ENCODE measurements around the gene GPHA2.

The GPHA2 gene

GRCh38 chr11:64929625-64930024, 6.1 kb downstream of the GPHA2 start:
- no peak for DNase-seq

- no peak for DNase-seq
These were observed 6.7 kb downstream of the GPHA2 start for GRCh38 chr11:64928957-64929356.

DNA sequence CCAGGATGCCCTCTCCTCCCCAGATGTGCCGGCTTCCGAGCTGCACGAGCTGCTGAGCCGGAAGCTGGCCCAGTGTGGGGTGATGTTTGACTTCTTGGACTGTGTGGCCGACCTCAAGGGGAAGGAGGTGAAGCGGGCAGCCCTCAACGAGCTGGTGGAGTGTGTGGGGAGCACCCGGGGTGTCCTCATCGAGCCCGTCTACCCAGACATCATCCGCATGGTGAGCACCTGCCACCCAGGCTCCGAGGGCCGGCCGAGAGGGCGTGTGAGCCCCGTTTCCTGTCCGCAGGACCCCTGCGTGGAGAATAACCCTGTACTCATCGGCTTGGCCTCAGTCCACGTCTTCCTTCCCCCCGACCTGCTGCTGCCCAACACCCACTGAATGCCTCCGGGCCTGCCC, 9.0 kb downstream of the GPHA2 start:
- DNase-seq: no peak

DNA sequence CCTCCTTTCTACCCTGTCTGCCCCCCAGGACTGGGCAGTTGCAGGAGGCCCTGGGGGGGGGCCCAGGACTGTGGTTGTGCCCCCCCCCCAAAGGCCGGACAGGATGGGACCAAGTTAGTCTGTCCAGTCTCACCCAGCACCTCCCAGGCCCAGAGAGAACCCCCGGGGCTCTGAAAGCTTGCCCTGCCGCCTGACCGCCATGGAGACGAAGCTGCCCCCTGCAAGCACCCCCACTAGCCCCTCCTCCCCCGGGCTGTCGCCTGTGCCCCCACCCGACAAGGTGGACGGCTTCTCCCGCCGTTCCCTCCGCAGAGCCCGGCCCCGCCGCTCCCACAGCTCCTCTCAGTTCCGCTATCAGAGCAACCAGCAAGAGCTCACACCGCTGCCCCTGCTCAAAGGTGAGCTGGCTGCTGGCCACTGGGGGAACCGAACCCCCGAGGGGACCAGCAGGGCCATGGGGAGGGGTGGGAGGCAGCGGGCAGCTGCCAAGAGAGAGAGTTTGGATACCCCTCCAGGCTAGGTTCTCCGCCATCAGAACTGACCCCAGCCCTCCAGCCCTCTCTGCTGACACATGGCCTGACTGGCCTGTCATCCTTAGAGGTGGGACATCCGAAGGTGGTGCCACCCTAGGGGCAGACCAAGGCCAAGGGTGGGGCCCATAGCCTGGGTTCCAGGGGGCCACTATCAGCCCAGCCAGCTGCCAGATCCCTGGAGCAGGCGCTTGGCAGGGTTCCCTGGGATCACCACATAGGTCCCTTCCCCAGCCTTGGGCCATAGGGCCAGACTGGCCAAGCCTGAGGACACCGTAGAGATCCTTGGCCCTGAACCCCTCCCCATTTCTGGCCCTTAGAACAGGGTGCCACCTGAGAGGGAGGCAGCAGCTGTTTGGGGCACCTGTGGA, 9.9 kb downstream of the GPHA2 start:
- no peak for DNase-seq

- peak; percentile 54 for DNase-seq
These were observed 10.8 kb downstream of the GPHA2 start for GRCh38 chr11:64924910-64925284.

- peak; percentile 92 for DNase-seq
These were observed 11.5 kb downstream of the GPHA2 start, which contains the start of gene PPP2R5B for GRCh38 chr11:64923944-64924909. PPP2R5B (plus strand) TSS chr11:64924689; CDS start chr11:64925735, 1,046 bp downstream.

DNA sequence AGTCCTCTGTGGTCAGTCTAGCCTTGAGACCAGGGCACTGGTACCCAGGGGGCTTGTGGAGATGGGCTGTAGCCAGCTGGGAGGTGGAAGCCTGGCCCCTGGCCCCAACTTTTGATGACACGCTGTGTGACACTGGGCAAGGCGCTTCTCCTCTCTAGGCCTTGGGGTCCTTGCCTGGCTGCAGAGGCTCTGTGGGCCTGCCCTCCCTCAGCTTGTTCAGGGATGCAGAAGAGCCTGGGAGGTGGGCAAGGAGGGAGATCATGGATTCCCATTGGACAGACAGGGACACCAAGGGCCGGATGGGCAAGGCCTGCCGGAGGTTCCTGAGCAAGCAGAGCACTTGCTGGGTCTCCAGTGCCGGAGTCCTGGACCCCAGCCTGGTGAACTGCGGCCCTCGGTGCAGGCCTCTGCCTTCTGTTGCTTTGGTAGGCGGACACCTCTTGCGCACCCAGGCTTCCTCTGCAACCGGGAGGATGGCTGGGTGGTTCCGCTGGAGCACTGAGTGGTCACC, 12.5 kb downstream of the GPHA2 start:
- no peak for DNase-seq

DNA sequence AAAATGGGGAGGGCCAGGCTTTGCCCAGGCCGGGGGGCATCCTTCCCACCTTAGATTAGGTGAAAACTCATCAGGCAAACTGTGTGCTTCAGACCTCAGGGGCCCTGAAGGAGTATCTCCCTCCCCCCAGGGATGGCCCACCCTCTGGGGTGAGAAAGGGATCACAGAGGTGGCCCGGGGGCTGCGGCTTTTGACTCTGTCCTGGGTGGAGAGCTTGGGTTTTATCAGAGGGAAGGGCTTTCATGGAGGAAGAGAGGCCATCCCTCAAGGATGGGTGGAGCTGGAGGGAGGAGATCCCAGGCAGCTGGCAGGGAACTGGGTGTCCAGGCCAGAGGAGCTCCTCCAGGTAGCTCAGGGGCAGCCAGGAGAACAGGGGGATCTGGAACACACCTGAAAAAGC, 14.3 kb downstream of the GPHA2 start:
- no peak for DNase-seq

DNA sequence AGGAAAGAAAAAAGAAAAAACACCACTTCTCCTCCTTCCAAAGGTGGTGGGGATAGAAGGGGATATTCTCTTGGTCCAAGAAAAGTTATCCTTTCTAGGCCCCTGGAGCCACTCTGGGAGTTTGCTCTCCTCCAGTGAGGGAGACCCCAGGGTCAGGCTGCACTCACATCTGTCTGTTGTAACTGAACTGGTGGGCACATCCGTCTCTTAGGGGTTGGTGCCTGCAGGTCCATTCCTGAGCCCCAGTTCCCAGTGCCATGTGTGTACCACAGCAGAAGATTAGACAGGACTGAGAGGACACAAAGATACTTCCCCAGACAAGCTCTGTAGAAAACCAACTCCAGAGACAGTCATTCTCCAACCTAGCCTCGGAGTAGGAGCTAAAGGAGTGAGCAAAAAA, 15.6 kb downstream of the GPHA2 start:
- no peak for DNase-seq

DNA sequence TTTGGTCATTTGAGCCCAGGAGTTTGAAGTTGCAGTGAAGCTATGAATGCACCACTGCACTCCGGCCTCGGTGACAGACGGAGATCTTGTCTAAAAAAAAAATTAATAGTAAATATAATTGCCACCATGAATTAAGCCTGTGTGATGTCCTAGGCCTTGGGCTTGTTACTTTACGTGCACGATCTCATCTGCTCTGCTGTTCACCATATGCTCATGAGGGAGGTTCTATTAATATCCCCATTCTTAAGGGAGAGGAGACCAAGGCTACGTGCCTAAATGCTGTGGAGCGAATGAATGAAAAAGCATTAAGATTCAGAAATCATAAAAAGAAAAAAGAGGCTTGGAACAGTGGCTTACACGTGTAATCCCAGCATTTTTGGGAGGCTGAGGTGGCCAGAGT, 16.1 kb downstream of the GPHA2 start:
- no peak for DNase-seq

DNA sequence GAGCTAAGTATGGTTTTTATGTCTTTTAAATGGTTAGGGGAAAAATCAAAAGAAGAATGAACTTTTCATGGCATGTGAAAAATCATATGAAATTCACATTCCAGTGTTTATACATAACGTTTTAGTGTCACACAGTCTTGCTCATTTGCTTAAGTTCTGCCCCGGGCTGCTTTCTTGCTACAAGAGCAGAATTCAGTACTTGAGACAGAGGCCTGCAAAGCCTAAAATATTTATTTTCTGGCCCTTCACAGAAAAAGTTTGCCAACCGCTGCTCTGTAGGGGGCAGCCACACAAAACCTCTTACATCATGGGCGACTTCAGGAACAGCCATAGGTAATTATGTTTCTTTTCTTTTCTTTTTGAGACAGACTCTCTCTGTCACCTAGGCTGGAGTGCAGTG, 17.7 kb downstream of the GPHA2 start:
- DNase-seq: no peak

GRCh38 chr11:64917663-64917995, 18.1 kb downstream of the GPHA2 start:
- no peak for DNase-seq

- DNase-seq: peak; percentile 98
These were observed 18.7 kb downstream of the GPHA2 start, which contains the start of gene ATG2A for GRCh38 chr11:64916775-64917662. ATG2A (minus strand) TSS chr11:64917209; CDS start chr11:64917135, 74 bp downstream.

DNA sequence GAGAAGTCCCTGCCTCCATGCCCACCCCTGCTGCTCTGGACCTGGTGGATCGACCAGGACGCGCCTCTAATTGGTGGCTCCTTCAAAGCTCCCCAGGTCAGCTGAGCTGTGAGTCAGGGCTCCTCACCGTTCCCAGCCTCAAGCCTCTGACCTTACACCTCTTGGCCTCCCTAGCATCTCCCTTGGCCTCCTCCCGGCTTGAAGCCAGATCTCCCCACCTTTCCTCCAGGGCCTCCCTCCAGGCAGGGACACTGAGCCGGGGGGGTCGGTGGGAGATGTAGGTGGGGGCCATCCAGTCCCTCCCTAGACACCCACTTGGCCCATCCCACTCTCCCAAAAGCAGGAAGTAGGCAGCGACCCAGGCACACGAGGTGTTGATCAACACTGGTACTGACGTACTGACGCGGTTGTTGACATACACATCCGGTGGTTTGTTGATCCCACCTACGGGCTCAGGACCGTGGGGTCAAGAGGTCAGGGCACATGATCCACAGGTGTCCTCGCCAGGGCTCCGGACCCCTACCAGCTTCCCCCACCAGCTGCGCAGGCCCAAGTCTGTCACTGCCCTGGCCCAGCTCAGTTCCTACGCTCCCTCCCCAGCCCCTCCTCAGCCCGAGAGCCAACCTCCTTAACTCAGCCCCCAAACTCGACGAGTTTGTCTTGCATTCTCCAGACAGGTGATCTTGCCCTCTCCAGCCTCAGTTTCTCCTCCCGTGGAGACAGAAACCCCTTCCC, 19.5 kb downstream of the GPHA2 start:
- no peak for DNase-seq

DNA sequence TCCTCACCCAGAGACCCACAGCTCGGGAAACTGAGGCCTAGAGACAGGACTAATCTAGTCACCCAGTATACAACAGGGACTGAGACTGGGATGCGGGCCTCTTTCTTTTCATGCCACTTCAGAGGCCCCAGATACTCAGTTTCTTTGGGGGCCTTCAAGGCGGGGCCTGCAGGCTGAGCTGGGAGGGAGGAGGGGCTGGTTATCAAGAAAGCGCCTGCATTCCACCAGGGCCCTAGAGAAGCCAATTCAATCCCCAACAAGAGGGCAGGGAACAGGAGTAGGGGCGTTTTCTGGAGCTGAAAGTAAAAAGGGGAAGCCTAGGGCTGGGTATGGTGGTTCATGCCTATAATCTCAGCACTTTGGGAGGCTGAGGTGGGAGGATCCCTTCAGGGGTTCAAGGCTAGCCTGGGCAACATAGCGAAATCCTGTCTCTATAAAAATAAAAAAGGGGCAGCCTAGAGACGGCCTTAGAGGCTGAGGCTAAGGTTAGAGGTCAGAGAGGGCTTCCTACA, 20.3 kb downstream of the GPHA2 start:
- DNase-seq: no peak

GRCh38 chr11:64914123-64914522, 21.6 kb downstream of the GPHA2 start:
- DNase-seq: no peak

DNA sequence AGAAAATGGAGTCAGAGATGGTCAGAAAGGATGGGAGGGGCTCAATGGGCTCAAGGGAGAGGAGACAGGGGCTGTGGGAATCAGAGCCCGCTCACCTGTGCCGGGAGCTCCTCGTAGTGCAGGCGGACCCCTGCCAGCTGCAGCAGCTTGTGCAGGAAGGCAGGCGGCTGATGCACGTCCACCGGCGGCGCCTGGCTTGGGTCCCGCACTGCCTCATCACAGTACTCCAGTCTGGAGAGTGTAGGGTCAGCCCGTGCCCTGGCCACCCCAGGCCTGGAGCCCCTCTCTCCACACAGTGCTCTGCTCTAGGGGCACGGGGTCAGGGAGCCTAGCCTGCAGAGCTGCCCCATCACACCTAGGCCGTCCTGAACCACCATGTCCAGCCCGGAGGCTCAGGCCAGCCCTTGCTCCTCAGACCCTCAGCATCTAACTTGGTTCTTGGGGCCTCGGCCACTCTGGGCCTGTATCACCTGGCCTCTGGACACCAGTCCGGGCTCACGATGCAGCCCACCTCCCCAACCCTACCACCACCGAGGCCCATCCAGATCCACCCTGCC, 22.4 kb downstream of the GPHA2 start:
- DNase-seq: no peak

- DNase-seq: no peak
These were observed 24.0 kb downstream of the GPHA2 start for GRCh38 chr11:64911689-64912088.

DNA sequence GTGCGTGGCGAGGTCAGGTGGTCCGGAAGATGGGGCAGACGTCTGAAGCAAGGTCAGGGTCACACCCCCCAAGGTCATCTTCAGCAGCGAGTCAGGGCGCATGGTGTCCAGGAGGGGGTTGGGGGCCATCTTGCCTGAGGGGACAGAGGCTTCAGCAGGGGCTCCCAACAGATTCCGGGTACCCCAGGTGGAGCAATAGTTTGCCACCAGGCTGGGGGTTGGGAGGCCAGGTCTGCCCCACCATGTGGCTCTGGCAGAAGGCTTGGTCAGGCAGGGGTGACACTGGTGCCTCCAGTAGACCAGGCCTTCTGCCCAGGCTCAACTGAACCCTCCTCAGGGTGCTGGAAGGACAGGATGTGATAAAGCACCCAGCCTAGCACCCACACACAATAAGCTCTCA, 24.6 kb downstream of the GPHA2 start:
- DNase-seq: no peak

- DNase-seq: no peak
These were observed 25.1 kb downstream of the GPHA2 start for GRCh38 chr11:64910451-64911093.

All from right forelimb (tissue), 1 donor.